ENCODE results near the gene TPCN1.

GRCh38 chr12:113183030-113183589, 38.2 kb upstream of the TPCN1 start:
- TF ChIP-seq CTCF (IDR thresholded peaks at IDR 0.05): no peak
- no peak for TF ChIP-seq CHD2 (IDR thresholded peaks at IDR 0.05; ENCODE audit: low read length, partially characterized antibody)
- no peak for TF ChIP-seq GATA2 (CRISPR knock-in tag; IDR thresholded peaks at IDR 0.05)
